ENCODE measurements around the gene CFAP61.

Gene CFAP61

GRCh38 chr20:20371681-20372080 is 319.3 kb downstream of the CFAP61 start:
- no peak for DNase-seq (ENCODE audit: low spot score)
- no peak for TF ChIP-seq CTCF (IDR thresholded peaks at IDR 0.05; ENCODE audit: borderline replicate concordance, control extremely low read depth, extremely low read depth, insufficient read depth, missing control alignments)
- in situ Hi-C loops (cut with MboI; ENCODE audit: low sequenced_read_pairs, unreplicated experiment): loop anchor here (25.0 kb wide), 1 partner anchor 1141 kb away; the partner anchor contains the start of gene NKX2-2

- DNase-seq (ENCODE audit: low spot score): no peak
- in situ Hi-C loops (cut with MboI; ENCODE audit: low sequenced_read_pairs, unreplicated experiment): loop anchor here (25.0 kb wide), 1 partner anchor 1139 kb away; the partner anchor contains the start of gene NKX2-2
- TF ChIP-seq CTCF (IDR thresholded peaks at IDR 0.05; ENCODE audit: borderline replicate concordance, control extremely low read depth, extremely low read depth, insufficient read depth, missing control alignments): no peak
Measured at GRCh38 chr20:20373091-20373571, 320.8 kb downstream of the CFAP61 start.

GRCh38 chr20:20375862-20376261 is 323.5 kb downstream of the CFAP61 start:
- TF ChIP-seq CTCF (IDR thresholded peaks at IDR 0.05; ENCODE audit: borderline replicate concordance, control extremely low read depth, extremely low read depth, insufficient read depth, missing control alignments): no peak
- DNase-seq (ENCODE audit: low spot score): no peak
- in situ Hi-C loops (cut with MboI; ENCODE audit: low sequenced_read_pairs, unreplicated experiment): no loop called here

GRCh38 chr20:20386192-20386591 is 333.9 kb downstream of the CFAP61 start:
- no peak for DNase-seq (ENCODE audit: low spot score)
- TF ChIP-seq CTCF (IDR thresholded peaks at IDR 0.05; ENCODE audit: borderline replicate concordance, control extremely low read depth, extremely low read depth, insufficient read depth, missing control alignments): no peak
- in situ Hi-C loops (cut with MboI; ENCODE audit: low sequenced_read_pairs, unreplicated experiment): no loop called here

- DNase-seq (ENCODE audit: low spot score): no peak
- no peak for TF ChIP-seq CTCF (IDR thresholded peaks at IDR 0.05; ENCODE audit: borderline replicate concordance, control extremely low read depth, extremely low read depth, insufficient read depth, missing control alignments)
- in situ Hi-C loops (cut with MboI; ENCODE audit: low sequenced_read_pairs, unreplicated experiment): no loop called here
Measured at GRCh38 chr20:20390393-20390792, 338.1 kb downstream of the CFAP61 start.

- TF ChIP-seq CTCF (IDR thresholded peaks at IDR 0.05; ENCODE audit: borderline replicate concordance, control extremely low read depth, extremely low read depth, insufficient read depth, missing control alignments): no peak
- in situ Hi-C loops (cut with MboI; ENCODE audit: low sequenced_read_pairs, unreplicated experiment): no loop called here
- no peak for DNase-seq (ENCODE audit: low spot score)
Measured at GRCh38 chr20:20391115-20391514, 338.8 kb downstream of the CFAP61 start.
